DMS79 treated with DMSO at 0.1 percent for 48 hours (cell line): Measurements from ENCODE around the gene AGBL3.
"Not testable (repeated sequence)": the region's sequence is repeated elsewhere in the genome, so short reads cannot be mapped to it uniquely, and the experiment has no call there.

Source experiments
- DNase-seq: peaks from one replicate; lab custom pipeline; 2025; lab: John Stamatoyannopoulos, UW

The AGBL3 gene

DNA sequence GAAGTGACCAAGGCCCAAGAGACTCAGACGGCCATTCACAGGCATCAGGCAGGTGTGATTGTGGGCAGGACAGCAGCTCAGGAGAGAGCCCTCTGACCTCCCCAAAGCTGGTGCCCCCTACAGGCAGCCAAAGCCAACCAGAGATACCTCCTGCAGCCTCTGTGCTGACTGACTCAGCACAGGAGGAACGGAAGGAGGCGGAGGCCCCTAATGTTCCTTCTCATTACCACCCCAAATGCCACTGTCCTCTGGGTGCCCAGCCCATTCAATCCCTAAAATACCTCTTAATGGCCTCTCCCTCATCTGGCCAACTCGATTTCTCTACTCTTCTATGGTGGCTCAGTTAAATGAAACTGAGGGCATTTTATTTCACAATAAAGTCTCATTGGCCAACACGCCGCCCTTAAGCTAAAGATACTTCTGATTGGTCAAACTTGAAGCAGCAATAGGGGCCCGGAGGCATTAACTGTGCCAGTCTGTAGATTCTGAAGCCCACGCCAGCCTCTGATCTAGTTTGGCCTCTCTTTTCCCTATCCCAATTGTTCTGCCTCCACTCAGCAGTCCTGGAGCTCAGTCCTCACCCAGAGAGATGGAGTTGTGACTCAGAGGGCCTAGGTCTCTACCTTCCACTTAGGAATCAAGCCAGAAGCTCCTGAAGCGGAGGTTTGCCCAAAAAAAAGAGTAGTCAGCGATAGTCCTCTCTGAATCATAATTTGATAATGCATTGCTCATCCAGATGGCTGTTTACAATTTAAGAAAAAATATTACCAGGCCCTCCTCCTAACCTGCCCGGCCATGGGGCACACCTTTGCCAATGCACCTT lies 183.0 kb downstream of the AGBL3 start:
- no peak for DNase-seq

- peak; percentile 9 for DNase-seq
Measured at GRCh38 chr7:135169964-135170273, 183.6 kb downstream of the AGBL3 start.

DNA sequence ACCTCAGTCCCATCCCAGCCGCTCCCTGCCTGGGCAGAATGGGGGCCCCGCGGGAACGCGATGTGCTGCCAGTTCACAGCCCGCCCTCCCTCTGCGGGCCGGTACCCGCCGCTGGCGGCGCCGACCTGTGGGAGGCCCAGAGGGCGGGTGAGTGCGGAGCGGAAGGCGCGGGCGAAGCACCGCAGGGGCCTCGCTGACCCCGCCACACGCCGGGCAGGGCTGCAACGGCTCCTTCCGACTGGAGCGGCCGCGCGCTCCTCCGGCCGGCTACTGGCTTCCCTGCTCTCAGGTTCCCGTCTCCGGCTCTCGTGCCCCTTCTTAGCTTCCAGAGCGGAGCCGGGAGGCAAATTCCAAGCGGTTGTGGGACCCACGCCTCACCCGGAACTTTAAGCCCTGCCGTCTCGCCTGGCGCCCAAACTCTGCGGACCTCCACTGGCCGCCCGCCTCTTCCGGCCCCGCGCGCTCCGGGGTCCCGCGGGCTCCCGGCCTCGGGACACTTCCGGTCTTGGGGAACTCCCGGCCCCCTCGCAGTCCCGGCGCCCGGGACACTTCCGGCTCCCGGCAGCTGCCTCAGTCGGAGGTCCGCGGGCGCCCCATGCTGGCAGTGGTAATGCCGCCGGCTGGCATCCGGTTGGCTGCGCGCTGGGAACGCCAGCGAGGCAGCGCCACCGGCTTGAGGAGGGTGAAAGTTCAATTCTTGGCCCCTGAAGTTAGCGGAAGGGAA lies 184.1 kb downstream of the AGBL3 start, which contains the start of gene CYREN:
TSS of gene CYREN (minus strand) at position 434 of the 724 bp plus-strand sequence. CDS start 1,785 bp downstream, outside the sequence.
- peak; percentile 77 for DNase-seq

GRCh38 chr7:135170998-135171481 lies 184.7 kb downstream of the AGBL3 start:
- not testable (repeated sequence) for DNase-seq

- DNase-seq = not testable (repeated sequence)
Measured at GRCh38 chr7:135171581-135172291, 185.4 kb downstream of the AGBL3 start.

DNA sequence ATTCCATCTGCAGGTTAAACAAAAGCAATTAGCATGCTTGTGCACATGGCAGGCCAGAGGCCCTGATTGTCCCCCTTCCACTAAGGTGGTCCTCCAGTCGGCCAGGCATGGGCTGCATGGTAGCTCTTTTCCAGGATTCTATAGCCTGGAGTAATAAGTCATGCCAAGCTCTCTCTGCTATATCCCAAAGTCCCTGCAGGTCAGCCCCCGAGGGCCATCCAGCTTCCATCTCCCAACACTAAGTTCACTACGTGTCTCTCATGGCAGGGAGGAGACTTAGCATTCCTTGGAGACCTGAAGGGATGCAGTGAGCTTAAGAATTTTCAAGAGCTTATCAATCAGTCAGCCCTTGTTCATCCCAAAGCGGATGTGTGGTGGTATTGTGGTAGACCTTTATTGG lies 187.6 kb downstream of the AGBL3 start:
- DNase-seq = not testable (repeated sequence)

- DNase-seq = no peak
Measured at GRCh38 chr7:135174941-135175340, 188.6 kb downstream of the AGBL3 start.

GRCh38 chr7:135175931-135176330 lies 189.6 kb downstream of the AGBL3 start:
- no peak for DNase-seq

DNA sequence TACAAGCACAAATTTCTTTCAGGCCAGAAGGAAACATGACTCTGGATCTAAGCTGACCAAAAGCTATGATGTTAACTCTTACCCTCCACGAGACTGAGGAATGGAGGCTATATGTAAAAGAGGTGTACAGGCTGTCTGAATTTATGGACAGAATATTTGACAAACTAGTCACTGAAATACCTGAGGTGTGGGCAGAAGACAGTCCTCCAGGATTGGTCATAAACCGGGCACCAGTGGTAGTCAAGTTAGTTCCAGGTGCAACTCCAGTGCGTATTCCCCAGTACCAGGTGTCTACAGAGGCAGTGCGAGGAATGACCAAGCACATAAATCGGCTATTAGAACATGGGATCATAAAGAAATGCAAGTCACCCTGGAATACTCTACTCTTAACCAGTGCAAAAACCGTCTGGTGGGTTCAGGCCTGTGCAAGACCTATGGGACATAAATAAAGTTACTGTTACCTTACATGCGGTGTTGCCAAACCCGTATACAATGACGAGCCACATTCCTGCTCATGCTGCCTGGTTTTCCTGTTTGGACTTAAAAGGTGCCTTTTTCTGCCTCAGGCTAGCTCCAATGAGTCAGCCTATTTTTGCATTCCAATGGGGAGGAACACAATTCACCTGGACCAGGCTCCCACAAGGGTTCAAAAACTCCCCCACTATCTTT lies 190.9 kb downstream of the AGBL3 start:
- DNase-seq = no peak

DNA sequence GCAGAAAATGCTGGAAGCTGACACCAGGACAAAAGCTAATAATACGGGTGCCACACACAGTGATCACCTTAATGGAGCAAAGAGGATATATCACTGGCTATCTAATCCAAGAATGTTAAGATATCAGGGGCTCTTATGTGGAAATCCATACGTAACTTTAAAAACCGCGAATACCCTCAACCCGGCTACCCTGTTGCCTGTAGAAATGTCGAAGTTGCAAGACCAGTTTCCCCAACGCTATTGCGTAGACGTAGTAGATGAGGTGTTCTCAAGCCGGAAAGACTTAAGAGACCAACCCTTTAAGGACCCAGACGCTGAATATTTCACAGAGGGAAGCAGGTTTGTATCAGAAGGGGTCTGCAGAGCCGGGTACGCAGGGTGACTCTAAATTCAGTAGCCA lies 192.1 kb downstream of the AGBL3 start:
- no peak for DNase-seq

GRCh38 chr7:135179321-135179925 lies 193.1 kb downstream of the AGBL3 start:
- DNase-seq = no peak

- no peak for DNase-seq
Measured at GRCh38 chr7:135180122-135180521, 193.8 kb downstream of the AGBL3 start.

GRCh38 chr7:135181261-135181928 lies 195.1 kb downstream of the AGBL3 start:
- DNase-seq = no peak

DNA sequence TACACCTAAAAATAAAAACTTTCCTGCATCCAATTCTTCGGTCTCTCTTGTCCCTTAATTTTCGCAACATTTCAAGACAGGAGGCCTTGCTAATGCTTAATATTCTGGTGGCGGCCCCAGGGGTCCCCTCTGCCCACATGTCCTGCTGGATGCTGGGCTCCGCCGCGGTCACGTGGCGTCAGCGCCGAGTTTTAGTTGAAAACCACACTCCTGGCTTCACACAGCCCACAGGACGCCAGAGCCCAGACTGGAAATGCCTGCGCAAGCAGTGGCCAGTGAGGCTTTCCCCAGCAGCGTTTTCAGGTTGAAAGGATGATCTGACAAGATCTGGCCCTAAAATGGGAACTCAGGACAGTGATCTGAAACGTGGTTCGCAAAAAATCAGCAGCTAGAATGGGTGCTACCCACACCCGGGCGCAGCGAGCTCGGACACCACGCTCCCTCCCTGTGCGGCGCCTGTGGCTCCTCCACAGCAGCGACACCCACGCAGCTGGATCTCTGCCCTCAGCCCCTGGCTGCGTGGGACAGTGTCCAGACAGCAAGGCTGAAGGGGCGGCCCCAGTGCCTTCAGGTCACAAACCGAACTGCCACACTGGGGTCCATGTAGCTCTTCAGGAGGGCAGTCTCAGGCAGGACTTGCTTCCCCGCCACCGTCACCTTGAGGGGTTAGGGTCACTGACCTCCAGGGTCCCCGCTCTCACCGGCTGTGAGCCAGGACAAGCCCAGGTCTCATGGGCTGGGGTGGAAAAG lies 195.8 kb downstream of the AGBL3 start:
- no peak for DNase-seq

GRCh38 chr7:135183478-135183877 lies 197.2 kb downstream of the AGBL3 start:
- no peak for DNase-seq

DNA sequence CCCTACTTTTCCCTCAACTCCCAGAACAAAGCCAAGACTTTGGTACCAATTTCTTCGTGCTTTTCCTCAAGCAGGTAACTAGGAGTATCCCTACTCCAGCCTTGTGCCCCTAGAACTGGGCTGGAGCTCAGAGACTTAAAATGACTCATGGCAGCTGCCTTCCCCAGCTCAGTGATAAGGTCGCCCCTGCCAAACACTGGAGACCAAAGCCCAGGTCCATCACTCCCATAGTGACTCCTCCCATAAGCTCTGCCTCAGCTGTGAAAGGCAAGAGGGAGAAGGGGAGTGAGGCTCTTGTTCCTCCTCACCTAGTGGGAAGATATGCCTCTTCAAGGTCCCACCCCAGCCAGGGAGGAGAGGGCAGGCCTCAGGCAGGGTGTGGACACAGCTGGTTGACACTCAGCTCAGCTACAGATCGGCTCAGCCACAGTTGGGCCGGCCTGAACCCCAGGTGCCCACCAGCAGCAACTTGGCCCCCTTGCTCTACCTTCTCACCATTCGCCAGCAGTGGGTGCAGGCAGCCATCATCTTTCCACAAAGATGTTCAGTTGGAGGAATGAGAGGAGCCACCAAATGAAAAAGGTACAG lies 198.0 kb downstream of the AGBL3 start:
- DNase-seq = no peak
